HEK293 (cell line): ENCODE data around the gene MACF1.

Source experiments
- KLF7 ChIP-seq: fragments of 450-650 bp; formaldehyde crosslinking; IDR thresholded peaks from 2 replicates; pipeline ENCODE4 v1.5.1; 2016; ENCODE audit warnings: missing biosample characterization, missing genetic modification characterization, borderline replicate concordance
- PRDM1 ChIP-seq: fragments of 450-650 bp; formaldehyde crosslinking; IDR thresholded peaks from 2 replicates; pipeline ENCODE4; 2016; ENCODE audit warnings: missing biosample characterization, missing genetic modification characterization
- RBAK ChIP-seq: fragments of 450-650 bp; formaldehyde crosslinking; IDR thresholded peaks from 2 replicates; pipeline ENCODE4 v1.5.1; 2016; ENCODE audit warnings: missing biosample characterization, missing genetic modification characterization
- REPIN1 ChIP-seq: fragments of 450-650 bp; formaldehyde crosslinking; IDR thresholded peaks from 2 replicates; pipeline ENCODE4 v1.5.1; 2017; ENCODE audit warnings: missing biosample characterization, missing genetic modification characterization, low read depth
- SCRT2 ChIP-seq: fragments of 450-650 bp; formaldehyde crosslinking; IDR thresholded peaks from 2 replicates; pipeline ENCODE4 v1.5.1; 2016; ENCODE audit warnings: missing biosample characterization, missing genetic modification characterization
- SETDB1 ChIP-seq: IDR thresholded peaks from one replicate; pipeline ENCODE4 v1.6.1; 2017; ENCODE audit warnings: mild to moderate bottlenecking, low read length, moderate library complexity, mixed read lengths; ENCODE audit not compliant: insufficient read length
- ZBTB21 ChIP-seq: fragments of 450-650 bp; formaldehyde crosslinking; IDR thresholded peaks from 2 replicates; pipeline ENCODE4 v1.5.1; 2017; ENCODE audit warnings: missing biosample characterization, missing genetic modification characterization
- ZNF10 ChIP-seq: fragments of 450-650 bp; formaldehyde crosslinking; IDR thresholded peaks from 2 replicates; pipeline ENCODE4 v1.5.1; 2017; ENCODE audit warnings: missing biosample characterization, missing genetic modification characterization
- TF ChIP-seq, protein P1 (sequence below): fragments of 450-650 bp; formaldehyde crosslinking; IDR thresholded peaks from 2 replicates; pipeline ENCODE4 v1.5.1; 2016; ENCODE audit warnings: missing biosample characterization, missing genetic modification characterization
- TF ChIP-seq, protein P2 (sequence below): fragments of 450-650 bp; formaldehyde crosslinking; IDR thresholded peaks from 2 replicates; pipeline ENCODE4 v1.5.1; 2016; ENCODE audit warnings: missing biosample characterization, missing genetic modification characterization

DNA sequence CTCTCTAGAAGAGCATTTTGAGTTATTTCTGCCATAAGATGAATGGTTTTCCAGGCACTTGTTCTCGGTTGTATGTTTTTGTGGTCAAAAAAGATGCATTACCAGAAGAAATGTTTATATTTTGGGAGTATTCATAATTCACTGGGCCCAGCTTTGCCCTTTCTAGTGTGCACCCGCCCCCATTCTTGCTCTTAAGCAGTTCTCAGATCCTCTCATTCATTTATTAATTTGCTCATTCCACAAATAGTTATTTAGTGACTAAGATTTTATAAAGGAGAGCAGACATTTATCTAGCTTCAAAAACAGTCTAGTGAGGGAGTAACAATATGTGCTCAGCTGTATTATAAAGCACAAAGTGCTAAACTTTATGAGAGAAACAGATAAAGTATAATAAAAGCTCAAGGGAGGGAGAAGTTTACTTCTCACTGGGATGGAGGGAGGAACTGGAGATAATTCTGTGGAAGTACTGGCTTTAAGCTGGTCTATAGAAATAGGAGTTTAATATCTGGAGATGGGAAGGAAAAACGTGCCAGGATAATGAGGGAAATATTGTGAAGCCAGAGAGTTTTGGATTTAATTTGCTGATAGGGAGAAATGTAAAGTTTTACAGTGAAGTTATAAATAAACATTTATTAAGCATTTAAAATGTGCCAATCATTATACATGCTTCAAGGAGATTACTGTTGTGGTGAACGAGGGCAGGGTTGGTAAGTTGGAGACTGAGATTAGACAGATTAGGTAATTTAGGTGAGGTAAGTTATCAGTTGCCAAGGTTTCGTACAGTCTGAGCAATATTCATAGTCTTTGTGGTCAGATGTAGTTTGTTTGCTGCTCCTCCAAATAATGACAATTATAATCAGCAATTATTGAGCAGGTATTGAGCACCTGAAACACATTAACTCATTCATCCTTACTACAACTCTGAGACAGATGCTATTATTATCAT lies 9.1 kb upstream of the MACF1 start:
- no peak for TF ChIP-seq KLF7
- TF ChIP-seq, protein P1, sequence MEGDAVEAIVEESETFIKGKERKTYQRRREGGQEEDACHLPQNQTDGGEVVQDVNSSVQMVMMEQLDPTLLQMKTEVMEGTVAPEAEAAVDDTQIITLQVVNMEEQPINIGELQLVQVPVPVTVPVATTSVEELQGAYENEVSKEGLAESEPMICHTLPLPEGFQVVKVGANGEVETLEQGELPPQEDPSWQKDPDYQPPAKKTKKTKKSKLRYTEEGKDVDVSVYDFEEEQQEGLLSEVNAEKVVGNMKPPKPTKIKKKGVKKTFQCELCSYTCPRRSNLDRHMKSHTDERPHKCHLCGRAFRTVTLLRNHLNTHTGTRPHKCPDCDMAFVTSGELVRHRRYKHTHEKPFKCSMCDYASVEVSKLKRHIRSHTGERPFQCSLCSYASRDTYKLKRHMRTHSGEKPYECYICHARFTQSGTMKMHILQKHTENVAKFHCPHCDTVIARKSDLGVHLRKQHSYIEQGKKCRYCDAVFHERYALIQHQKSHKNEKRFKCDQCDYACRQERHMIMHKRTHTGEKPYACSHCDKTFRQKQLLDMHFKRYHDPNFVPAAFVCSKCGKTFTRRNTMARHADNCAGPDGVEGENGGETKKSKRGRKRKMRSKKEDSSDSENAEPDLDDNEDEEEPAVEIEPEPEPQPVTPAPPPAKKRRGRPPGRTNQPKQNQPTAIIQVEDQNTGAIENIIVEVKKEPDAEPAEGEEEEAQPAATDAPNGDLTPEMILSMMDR = no peak
- no peak for TF ChIP-seq ZNF10
- TF ChIP-seq SCRT2 (tag by site-specific recombination) = no peak
- no peak for TF ChIP-seq ZBTB21 (tag by site-specific recombination)
- no peak for TF ChIP-seq RBAK (tag by site-specific recombination)
- TF ChIP-seq PRDM1 (tag by site-specific recombination) = no peak
- no peak for TF ChIP-seq REPIN1 (tag by site-specific recombination)
- TF ChIP-seq, protein P2, sequence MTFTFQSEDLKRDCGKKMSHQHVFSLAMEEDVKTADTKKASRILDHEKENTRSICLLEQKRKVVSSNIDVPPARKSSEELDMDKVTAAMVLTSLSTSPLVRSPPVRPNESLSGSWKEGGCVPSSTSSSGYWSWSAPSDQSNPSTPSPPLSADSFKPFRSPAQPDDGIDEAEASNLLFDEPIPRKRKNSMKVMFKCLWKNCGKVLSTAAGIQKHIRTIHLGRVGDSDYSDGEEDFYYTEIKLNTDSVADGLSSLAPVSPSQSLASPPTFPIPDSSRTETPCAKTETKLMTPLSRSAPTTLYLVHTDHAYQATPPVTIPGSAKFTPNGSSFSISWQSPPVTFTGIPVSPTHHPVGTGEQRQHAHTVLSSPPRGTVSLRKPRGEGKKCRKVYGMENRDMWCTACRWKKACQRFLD = no peak
- TF ChIP-seq SETDB1 = no peak
